Measurements from ENCODE around the gene UAP1L1. TPM values are rescaled to one million over a fixed set of nuclear protein-coding genes. Genes with fewer than 3 reads are reported as not detected.

The UAP1L1 gene
- total RNA-seq, 1 experiment from 2014 or later = 6.6 TPM

DNA sequence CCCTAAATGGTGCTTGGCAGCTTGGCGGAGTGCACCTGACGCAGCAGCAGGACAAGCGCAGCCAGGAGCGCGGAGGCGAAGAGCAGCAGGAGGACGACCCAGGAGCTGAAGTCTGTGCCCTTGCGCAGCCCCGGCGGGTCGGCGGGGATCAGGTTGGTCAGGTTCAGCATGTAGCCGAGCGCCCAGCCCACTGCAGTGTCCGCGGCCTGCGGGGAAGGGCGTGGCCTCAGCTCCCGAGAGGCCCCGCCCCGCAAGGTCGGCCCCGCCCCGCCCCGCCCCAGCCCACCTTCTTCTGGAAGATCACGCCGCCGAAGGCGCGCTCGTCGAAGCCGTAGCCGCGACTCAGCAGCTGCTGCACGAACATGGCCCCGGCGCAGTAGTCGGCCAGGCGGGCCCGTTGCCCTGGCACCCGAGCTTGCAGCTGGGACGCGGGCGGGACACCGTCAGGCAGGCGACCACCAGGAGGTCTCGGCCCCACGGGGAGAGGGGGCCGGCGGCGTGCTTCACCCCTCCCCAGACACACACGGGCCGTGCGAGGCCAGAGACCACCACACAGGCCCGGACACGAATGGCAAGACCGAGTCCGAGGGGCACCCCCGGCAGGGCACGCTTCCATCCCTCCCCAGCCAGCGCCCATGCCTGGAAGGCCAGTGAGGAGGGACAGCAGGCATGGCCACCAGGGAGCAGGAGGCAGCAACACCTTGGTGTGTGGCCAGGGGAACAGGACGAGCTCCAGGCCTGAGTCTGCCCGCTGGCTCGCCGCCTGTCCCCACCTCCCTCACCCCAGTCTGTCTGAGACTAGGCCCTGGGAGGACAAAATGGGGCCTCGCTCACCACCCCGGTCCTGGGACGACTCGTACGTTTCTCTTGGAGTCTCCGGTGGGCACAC is 28.4 kb upstream of the UAP1L1 start:
- Histone ChIP-seq H3K56ac (ENCODE audit: insufficient read length, low read depth, low read length) (no peak overlapping the region), H2BK20ac (ENCODE audit: low read depth, low read length, poor library complexity, severe bottlenecking) (no peak overlapping the region), H2BK120ac (ENCODE audit: low read depth, low read length, poor library complexity, severe bottlenecking) (no peak overlapping the region), H3K4me1 (ENCODE audit: insufficient read depth, low read length) (no peaks in the 10 kb centered on the region), H2AFZ (ENCODE audit: low read length) (no peak overlapping the region), H3K4ac (ENCODE audit: low read depth, low read length) (no peak overlapping the region), H3K18ac (ENCODE audit: insufficient read length, low read depth, low read length) (no peak overlapping the region), H3K9ac (ENCODE audit: extremely low read depth, insufficient read length, low read length) (no peak overlapping the region), H3K79me2 (ENCODE audit: insufficient read depth, low read length) (0 out of 2 replicates have a peak, but pooled peaks cover 2% of the 10 kb centered on the region), H2BK12ac (ENCODE audit: insufficient read length, low read depth, low read length) (no peak overlapping the region), H2AK5ac (ENCODE audit: insufficient read length, low read length) (no peak overlapping the region), H3T11ph (ENCODE audit: low read length) (no peak overlapping the region), H4K8ac (replicated peaks; ENCODE audit: insufficient read length, low read depth, low read length) (no peak overlapping the region), H3K4me2 (ENCODE audit: insufficient read depth, insufficient read length, low read length) (no peak overlapping the region), H3K23me2 (ENCODE audit: insufficient read length, low read depth, low read length, poor library complexity, severe bottlenecking) (peaks cover 11% of the 10 kb centered on the region), H4K5ac (ENCODE audit: insufficient read length, low read depth, low read length) (no peak overlapping the region), H2BK15ac (ENCODE audit: low read depth, low read length) (no peak overlapping the region), H4K91ac (ENCODE audit: insufficient read length, low read depth, low read length) (no peak overlapping the region), H3K23ac (ENCODE audit: insufficient read length, low read depth, low read length) (no peak overlapping the region), H2BK5ac (ENCODE audit: insufficient read length, low read length) (no peak overlapping the region), H3K27ac (ENCODE audit: insufficient read length, low read depth, low read length) (no peak overlapping the region), H3K9me3 (ENCODE audit: control insufficient read depth, low read depth, low read length) (no peaks in the 10 kb centered on the region), H3K27me3 (ENCODE audit: insufficient read depth, low read length) (peaks cover 7% of the 10 kb centered on the region; the same call in 1 of the 2 replicates), H4K20me1 (ENCODE audit: control insufficient read depth, insufficient read depth, insufficient read length) (no peaks in the 10 kb centered on the region), H3K79me1 (ENCODE audit: insufficient read depth, low read depth, low read length, poor library complexity, severe bottlenecking) (no peaks in the 10 kb centered on the region), H3K14ac (ENCODE audit: insufficient read depth, low read length) (no peak overlapping the region)
- Mint-ChIP-seq H3K27ac (no peak overlapping the region), H3K9me3 (no peaks in the 10 kb centered on the region), H3K4me3 (no peak overlapping the region), H3K4me1 (peaks cover 5 to 10% of the 10 kb centered on the region in 2 experiments), H3K27me3 (ENCODE audit: low read depth) (peaks cover 71% of the 10 kb centered on the region), H3K36me3 (ENCODE audit: insufficient read depth in 1 of 3, low read depth in 3 of 3) (no peaks in the 10 kb centered on the region)
- TF ChIP-seq, protein P1, sequence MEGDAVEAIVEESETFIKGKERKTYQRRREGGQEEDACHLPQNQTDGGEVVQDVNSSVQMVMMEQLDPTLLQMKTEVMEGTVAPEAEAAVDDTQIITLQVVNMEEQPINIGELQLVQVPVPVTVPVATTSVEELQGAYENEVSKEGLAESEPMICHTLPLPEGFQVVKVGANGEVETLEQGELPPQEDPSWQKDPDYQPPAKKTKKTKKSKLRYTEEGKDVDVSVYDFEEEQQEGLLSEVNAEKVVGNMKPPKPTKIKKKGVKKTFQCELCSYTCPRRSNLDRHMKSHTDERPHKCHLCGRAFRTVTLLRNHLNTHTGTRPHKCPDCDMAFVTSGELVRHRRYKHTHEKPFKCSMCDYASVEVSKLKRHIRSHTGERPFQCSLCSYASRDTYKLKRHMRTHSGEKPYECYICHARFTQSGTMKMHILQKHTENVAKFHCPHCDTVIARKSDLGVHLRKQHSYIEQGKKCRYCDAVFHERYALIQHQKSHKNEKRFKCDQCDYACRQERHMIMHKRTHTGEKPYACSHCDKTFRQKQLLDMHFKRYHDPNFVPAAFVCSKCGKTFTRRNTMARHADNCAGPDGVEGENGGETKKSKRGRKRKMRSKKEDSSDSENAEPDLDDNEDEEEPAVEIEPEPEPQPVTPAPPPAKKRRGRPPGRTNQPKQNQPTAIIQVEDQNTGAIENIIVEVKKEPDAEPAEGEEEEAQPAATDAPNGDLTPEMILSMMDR (conservative IDR thresholded peaks at IDR 0.05) = no peak
- WGBS (ENCODE audit: extremely low coverage, insufficient read length, low lambda C conversion rate) = no CpG with 5 or more reads among the region's 72 CpGs
- DNase-seq = peak; percentile 74

All from H9 (cell line).